OCI-LY1 (cell line): ENCODE measurements around the gene GALNT10.

Source experiments
- CTCF ChIP-seq: fragments of 200-600 bp; sonication (generic), shearing (Covaris generic); IDR thresholded peaks from 2 replicates; pipeline ENCODE4 v1.5.1; 2017; ENCODE audit warnings: mild to moderate bottlenecking, antibody characterized with exemption, low read length, moderate library complexity, mixed read lengths
- EZH2 ChIP-seq: fragments of 200-600 bp; sonication (generic), shearing (Covaris generic); IDR thresholded peaks from 2 replicates; pipeline ENCODE4 v1.8.0; 2017; ENCODE audit warnings: borderline replicate concordance, mixed run types, mild to moderate bottlenecking, antibody characterized with exemption, low read length, moderate library complexity, mixed read lengths

DNA sequence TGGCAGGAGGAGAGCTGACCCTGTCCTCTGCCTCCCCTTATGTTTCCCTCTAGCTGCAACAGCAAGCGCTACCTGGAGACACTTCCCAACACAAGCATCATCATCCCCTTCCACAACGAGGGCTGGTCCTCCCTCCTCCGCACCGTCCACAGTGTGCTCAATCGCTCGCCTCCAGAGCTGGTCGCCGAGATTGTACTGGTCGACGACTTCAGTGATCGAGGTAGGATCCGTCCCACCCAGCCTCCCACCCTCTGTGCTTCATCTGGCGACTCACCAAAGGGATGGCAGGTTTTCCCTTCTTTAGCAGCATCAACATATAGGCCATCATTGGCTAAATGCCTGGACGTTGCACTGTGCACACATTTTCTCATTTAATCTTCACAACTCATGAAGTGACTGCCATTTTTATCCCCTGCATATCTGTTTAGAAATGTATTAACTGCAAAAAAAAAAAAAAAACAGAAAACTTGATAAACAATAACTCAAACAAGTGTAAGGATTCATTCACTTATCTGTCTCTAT lies 139.0 kb downstream of the GALNT10 start:
- TF ChIP-seq CTCF (no peak), EZH2 (no peak)
